Middle frontal gyrus (tissue), 1 donor: ENCODE data around the gene SYTL2.

Experiments used
- DNase-seq: peaks from one replicate; pipeline ENCODE4 v3.0.0-alpha.2; 2015; ENCODE audit warnings: low spot score; ENCODE audit errors: extremely low spot score

Gene SYTL2

GRCh38 chr11:85732965-85733364 lies 78.0 kb downstream of the SYTL2 start:
- DNase-seq: no peak

GRCh38 chr11:85726381-85726780 lies 84.6 kb downstream of the SYTL2 start:
- no peak for DNase-seq

GRCh38 chr11:85725510-85726258 lies 85.3 kb downstream of the SYTL2 start:
- no peak for DNase-seq

- no peak for DNase-seq
Measured at GRCh38 chr11:85724748-85725465, 86.0 kb downstream of the SYTL2 start.

- DNase-seq: no peak
Measured at GRCh38 chr11:85723088-85723487, 87.9 kb downstream of the SYTL2 start.

- DNase-seq: no peak
Measured at GRCh38 chr11:85721191-85721590, 89.8 kb downstream of the SYTL2 start.

GRCh38 chr11:85718991-85719807 lies 91.7 kb downstream of the SYTL2 start:
- DNase-seq: no peak

- no peak for DNase-seq
Measured at GRCh38 chr11:85718126-85718943, 92.6 kb downstream of the SYTL2 start.

- DNase-seq: no peak
Measured at GRCh38 chr11:85717429-85717828, 93.5 kb downstream of the SYTL2 start.

- no peak for DNase-seq
Measured at GRCh38 chr11:85712953-85713352, 98.0 kb downstream of the SYTL2 start.

GRCh38 chr11:85710917-85711316 lies 100.0 kb downstream of the SYTL2 start:
- DNase-seq: no peak

- DNase-seq: no peak
Measured at GRCh38 chr11:85709941-85710702, 100.8 kb downstream of the SYTL2 start.

- no peak for DNase-seq
Measured at GRCh38 chr11:85705800-85706199, 105.1 kb downstream of the SYTL2 start.

GRCh38 chr11:85704967-85705366 lies 106.0 kb downstream of the SYTL2 start:
- DNase-seq: no peak

GRCh38 chr11:85699957-85700741 lies 110.8 kb downstream of the SYTL2 start:
- no peak for DNase-seq

- no peak for DNase-seq
Measured at GRCh38 chr11:85698195-85698594, 112.7 kb downstream of the SYTL2 start.

- DNase-seq: no peak
Measured at GRCh38 chr11:85697747-85698146, 113.2 kb downstream of the SYTL2 start.

GRCh38 chr11:85695546-85695945 lies 115.4 kb downstream of the SYTL2 start:
- DNase-seq: no peak

- no peak for DNase-seq
Measured at GRCh38 chr11:85694385-85694980, 116.5 kb downstream of the SYTL2 start.
